Embryonic facial prominence (tissue), 1 donor: ENCODE data around the gene BATF2.
"Not testable (repeated sequence)": the region's sequence is repeated elsewhere in the genome, so short reads cannot be mapped to it uniquely, and the experiment has no call there.

Experiments used
- DNase-seq: peaks from one replicate; pipeline ENCODE4 v3.0.0-alpha.2; 2016; ENCODE audit errors: extremely low spot score

Gene BATF2

GRCh38 chr11:65013130-65013887 is 16.5 kb upstream of the BATF2 start:
- DNase-seq, result peak; percentile 81

- no peak for DNase-seq
These were observed 12.1 kb upstream of the BATF2 start for GRCh38 chr11:65008873-65009272.

- no peak for DNase-seq
These were observed 11.2 kb upstream of the BATF2 start for GRCh38 chr11:65008016-65008415.

GRCh38 chr11:65003968-65004367 is 7.2 kb upstream of the BATF2 start:
- DNase-seq, result not testable (repeated sequence)

GRCh38 chr11:65003282-65003681 is 6.5 kb upstream of the BATF2 start:
- DNase-seq, result no peak

- no peak for DNase-seq
These were observed 5.9 kb upstream of the BATF2 start for GRCh38 chr11:65002706-65003105.

- DNase-seq, result no peak
These were observed 2.7 kb upstream of the BATF2 start for GRCh38 chr11:64999478-64999877.

GRCh38 chr11:64998690-64999431 is 2.1 kb upstream of the BATF2 start:
- DNase-seq, result no peak

- no peak for DNase-seq
These were observed 1.4 kb upstream of the BATF2 start for GRCh38 chr11:64998141-64998540.

- no peak for DNase-seq
These were observed 453 bp downstream of the BATF2 start for GRCh38 chr11:64996327-64996709.

- DNase-seq, result no peak
These were observed 2.5 kb downstream of the BATF2 start for GRCh38 chr11:64994318-64994717.

- DNase-seq, result no peak
These were observed 6.4 kb downstream of the BATF2 start for GRCh38 chr11:64990222-64990923.

- no peak for DNase-seq
These were observed 7.4 kb downstream of the BATF2 start for GRCh38 chr11:64989416-64989815.

GRCh38 chr11:64987998-64988854 is 8.5 kb downstream of the BATF2 start:
- no peak for DNase-seq

GRCh38 chr11:64983339-64983738 is 13.4 kb downstream of the BATF2 start:
- DNase-seq, result not testable (repeated sequence)

- no peak for DNase-seq
These were observed 20.1 kb downstream of the BATF2 start for GRCh38 chr11:64976651-64977050.

- DNase-seq, result no peak
These were observed 22.6 kb downstream of the BATF2 start for GRCh38 chr11:64974124-64974523.

GRCh38 chr11:64971421-64972233 is 25.1 kb downstream of the BATF2 start, which contains the start of gene MAJIN:
Gene MAJIN (minus strand): TSS chr11:64972108. CDS start chr11:64959405, 12,703 bp downstream.
- no peak for DNase-seq

- no peak for DNase-seq
These were observed 26.0 kb downstream of the BATF2 start for GRCh38 chr11:64970731-64971151.

- no peak for DNase-seq
These were observed 27.6 kb downstream of the BATF2 start for GRCh38 chr11:64969209-64969608.

- no peak for DNase-seq
These were observed 29.4 kb downstream of the BATF2 start for GRCh38 chr11:64967375-64967774.
